AG09319 (cell line): ENCODE results near the gene OR2G3.

Source experiments
- DNase-seq: peaks from one replicate; pipeline ENCODE4 v3.0.0-alpha.2; 2010; ENCODE audit warnings: low read depth; ENCODE audit errors: extremely low read depth
- CTCF ChIP-seq: IDR thresholded peaks from 2 replicates; pipeline ENCODE4 v1.5.1; 2011; ENCODE audit warnings: low read depth, mild to moderate bottlenecking, inconsistent platforms, low read length, moderate library complexity

OR2G3 gene

GRCh38 chr1:247639381-247639981, 34.1 kb downstream of the OR2G3 start:
- no peak for TF ChIP-seq CTCF
- no peak for DNase-seq

GRCh38 chr1:247642742-247643141, 37.4 kb downstream of the OR2G3 start:
- no peak for DNase-seq
- TF ChIP-seq CTCF: no peak

- no peak for DNase-seq
- TF ChIP-seq CTCF: no peak
Observed at GRCh38 chr1:247646867-247647266, 41.5 kb downstream of the OR2G3 start.

GRCh38 chr1:247647864-247648263, 42.5 kb downstream of the OR2G3 start:
- DNase-seq: no peak
- TF ChIP-seq CTCF: no peak

GRCh38 chr1:247653040-247653439, 47.7 kb downstream of the OR2G3 start:
- no peak for DNase-seq
- TF ChIP-seq CTCF: no peak
